ENCODE measurements around the gene IRS2. TPM values are rescaled to one million over a fixed set of nuclear protein-coding genes. Genes with fewer than 3 reads are reported as not detected.

The IRS2 gene
- total RNA-seq, 1 experiment from 2014 or later, result 5.9 TPM

- Histone ChIP-seq H3K27ac (ENCODE audit: low read length) (no peak overlapping the region), H3K36me3 (ENCODE audit: control insufficient read depth, insufficient read depth, low read length) (no peaks in the 10 kb centered on the region), H3K9me3 (ENCODE audit: control insufficient read depth, insufficient read depth, low read depth, low read length) (no peaks in the 10 kb centered on the region), H3K4me1 (ENCODE audit: control insufficient read depth, insufficient read depth, low read length) (no peaks in the 10 kb centered on the region), H3K4me3 (ENCODE audit: low read depth in 2 of 2, low read length in 2 of 2) (no peak overlapping the region), H3K27me3 (ENCODE audit: control insufficient read depth, insufficient read depth, low read length) (no peaks in the 10 kb centered on the region)
- DNase-seq (ENCODE audit: low read depth, low spot score) (no peak), ATAC-seq (no peak)
- no peak for TF ChIP-seq POLR2AphosphoS5 (IDR thresholded peaks at IDR 0.05; ENCODE audit: low read depth, low read length)
- TF ChIP-seq, protein P1, sequence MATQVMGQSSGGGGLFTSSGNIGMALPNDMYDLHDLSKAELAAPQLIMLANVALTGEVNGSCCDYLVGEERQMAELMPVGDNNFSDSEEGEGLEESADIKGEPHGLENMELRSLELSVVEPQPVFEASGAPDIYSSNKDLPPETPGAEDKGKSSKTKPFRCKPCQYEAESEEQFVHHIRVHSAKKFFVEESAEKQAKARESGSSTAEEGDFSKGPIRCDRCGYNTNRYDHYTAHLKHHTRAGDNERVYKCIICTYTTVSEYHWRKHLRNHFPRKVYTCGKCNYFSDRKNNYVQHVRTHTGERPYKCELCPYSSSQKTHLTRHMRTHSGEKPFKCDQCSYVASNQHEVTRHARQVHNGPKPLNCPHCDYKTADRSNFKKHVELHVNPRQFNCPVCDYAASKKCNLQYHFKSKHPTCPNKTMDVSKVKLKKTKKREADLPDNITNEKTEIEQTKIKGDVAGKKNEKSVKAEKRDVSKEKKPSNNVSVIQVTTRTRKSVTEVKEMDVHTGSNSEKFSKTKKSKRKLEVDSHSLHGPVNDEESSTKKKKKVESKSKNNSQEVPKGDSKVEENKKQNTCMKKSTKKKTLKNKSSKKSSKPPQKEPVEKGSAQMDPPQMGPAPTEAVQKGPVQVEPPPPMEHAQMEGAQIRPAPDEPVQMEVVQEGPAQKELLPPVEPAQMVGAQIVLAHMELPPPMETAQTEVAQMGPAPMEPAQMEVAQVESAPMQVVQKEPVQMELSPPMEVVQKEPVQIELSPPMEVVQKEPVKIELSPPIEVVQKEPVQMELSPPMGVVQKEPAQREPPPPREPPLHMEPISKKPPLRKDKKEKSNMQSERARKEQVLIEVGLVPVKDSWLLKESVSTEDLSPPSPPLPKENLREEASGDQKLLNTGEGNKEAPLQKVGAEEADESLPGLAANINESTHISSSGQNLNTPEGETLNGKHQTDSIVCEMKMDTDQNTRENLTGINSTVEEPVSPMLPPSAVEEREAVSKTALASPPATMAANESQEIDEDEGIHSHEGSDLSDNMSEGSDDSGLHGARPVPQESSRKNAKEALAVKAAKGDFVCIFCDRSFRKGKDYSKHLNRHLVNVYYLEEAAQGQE (IDR thresholded peaks at IDR 0.05; ENCODE audit: insufficient read depth in 1 of 2, low read depth in 2 of 2, low read length in 1 of 2), result no peak
- TF ChIP-seq TCF7L2 (IDR thresholded peaks at IDR 0.05; ENCODE audit: low read depth, low read length), result no peak
- TF ChIP-seq SIN3A (IDR thresholded peaks at IDR 0.05; ENCODE audit: borderline replicate concordance, insufficient read depth, low read depth, low read length), result no peak
- TF ChIP-seq CTCF (IDR thresholded peaks at IDR 0.05), result no peak
- intact Hi-C loops (cut with micrococcal nuclease; ENCODE audit: unreplicated experiment) (no loop called here), in situ Hi-C loops (cut with HindIII; ENCODE audit: low pct_unique_long_range_greater_than_20kb, low sequenced_read_pairs) (no loop called here)
- BruUV-seq (replicated peaks), result no TSS peak
- POLR2A ChIA-PET, result no interaction called here
- CTCF ChIA-PET, result interaction anchor here (0.7 kb wide), 1 partner anchor 22 kb away, joined by 3 read pairs; no protein-coding TSS in a partner anchor
Observed at GRCh38 chr13:109760951-109761350, 25.4 kb downstream of the IRS2 start.

GRCh38 chr13:109760402-109760801 lies 26.0 kb downstream of the IRS2 start:
- Histone ChIP-seq H3K4me3 (ENCODE audit: low read depth in 2 of 2, low read length in 2 of 2) (no peak overlapping the region), H3K36me3 (ENCODE audit: control insufficient read depth, insufficient read depth, low read length) (no peaks in the 10 kb centered on the region), H3K27me3 (ENCODE audit: control insufficient read depth, insufficient read depth, low read length) (no peaks in the 10 kb centered on the region), H3K4me1 (ENCODE audit: control insufficient read depth, insufficient read depth, low read length) (no peaks in the 10 kb centered on the region), H3K9me3 (ENCODE audit: control insufficient read depth, insufficient read depth, low read depth, low read length) (no peaks in the 10 kb centered on the region), H3K27ac (ENCODE audit: low read length) (no peak overlapping the region)
- in situ Hi-C loops (cut with HindIII; ENCODE audit: low pct_unique_long_range_greater_than_20kb, low sequenced_read_pairs) (no loop called here), intact Hi-C loops (cut with micrococcal nuclease; ENCODE audit: unreplicated experiment) (no loop called here)
- ATAC-seq (no peak), DNase-seq (ENCODE audit: low read depth, low spot score) (no peak)
- TF ChIP-seq POLR2AphosphoS5 (IDR thresholded peaks at IDR 0.05; ENCODE audit: low read depth, low read length), result no peak
- TF ChIP-seq, protein P1 (IDR thresholded peaks at IDR 0.05; ENCODE audit: insufficient read depth in 1 of 2, low read depth in 2 of 2, low read length in 1 of 2), result no peak
- TF ChIP-seq TCF7L2 (IDR thresholded peaks at IDR 0.05; ENCODE audit: low read depth, low read length), result no peak
- TF ChIP-seq CTCF (IDR thresholded peaks at IDR 0.05), result no peak
- TF ChIP-seq SIN3A (IDR thresholded peaks at IDR 0.05; ENCODE audit: borderline replicate concordance, insufficient read depth, low read depth, low read length), result no peak
- CTCF ChIA-PET, result no interaction called here
- POLR2A ChIA-PET, result no interaction called here
- BruUV-seq (replicated peaks), result no TSS peak
